Smooth muscle cell (in vitro differentiated cells): ENCODE data around the gene NCK2. TPM values are rescaled to one million over a fixed set of nuclear protein-coding genes. Genes with fewer than 3 reads are reported as not detected.
A peak's percentile ranks its signal among the peaks of the same experiment; 100 is the strongest.

Experiments
- DNase-seq: peaks from one replicate; lab custom pipeline; 2025; ENCODE audit not compliant: unreplicated experiment; lab: John Stamatoyannopoulos, UW
- H2AFZ ChIP-seq: fragments of 200-600 bp; sonication (generic); 2 replicates; pipeline ENCODE4 v1.6.0; 2016; ENCODE audit warnings: antibody characterized with exemption, low read depth, mild to moderate bottlenecking
- H3F3A ChIP-seq: fragments of 200-600 bp; sonication (generic); 2 replicates; pipeline ENCODE4 v1.6.0; 2017; ENCODE audit warnings: antibody characterized with exemption, low read depth
- H3K27ac ChIP-seq: fragments of 200-600 bp; sonication (generic); 2 replicates; pipeline ENCODE4 v1.5.1; 2016; ENCODE audit warnings: low read depth, mild to moderate bottlenecking
- H3K27me3 ChIP-seq: fragments of 200-600 bp; sonication (generic); 2 replicates; pipeline ENCODE4 v1.6.1; 2016; ENCODE audit warnings: low read depth, mild to moderate bottlenecking
- H3K36me3 ChIP-seq: fragments of 200-600 bp; sonication (generic); 2 replicates; pipeline ENCODE4 v1.5.1; 2016; ENCODE audit warnings: low read depth
- H3K4me1 ChIP-seq: fragments of 200-600 bp; sonication (generic); 2 replicates; pipeline ENCODE4 v1.5.1; 2016; ENCODE audit warnings: low read depth
- H3K4me2 ChIP-seq: fragments of 200-600 bp; sonication (generic); 2 replicates; pipeline ENCODE4 v1.6.0; 2016; ENCODE audit warnings: mild to moderate bottlenecking
- H3K4me3 ChIP-seq: fragments of 200-600 bp; sonication (generic); 2 replicates; pipeline ENCODE4 v1.5.1; 2016; ENCODE audit warnings: mild to moderate bottlenecking
- H3K79me2 ChIP-seq: fragments of 200-600 bp; sonication (generic); 2 replicates; pipeline ENCODE4 v1.6.0; 2016; ENCODE audit warnings: low read depth, mild to moderate bottlenecking
- H3K9ac ChIP-seq: fragments of 200-600 bp; sonication (generic); 2 replicates; pipeline ENCODE4 v1.6.0; 2016; ENCODE audit warnings: low read depth
- H3K9me3 ChIP-seq: fragments of 200-600 bp; sonication (generic); replicated peaks from 2 replicates; pipeline ENCODE4 v1.5.1; 2016; ENCODE audit warnings: low read depth
- H4K20me1 ChIP-seq: fragments of 200-600 bp; sonication (generic); 2 replicates; pipeline ENCODE4 v1.6.0; 2016; ENCODE audit warnings: low read depth
- CTCF ChIP-seq: fragments of 200-600 bp; sonication (generic); IDR thresholded peaks from 2 replicates; pipeline ENCODE4 v1.5.1; 2017; ENCODE audit warnings: borderline replicate concordance, mild to moderate bottlenecking, antibody characterized with exemption; ENCODE audit not compliant: insufficient read depth, poor library complexity, severe bottlenecking
- WGBS: methylation state at CpG from one replicate; pipeline ENCODE4 v1.1.7; 2016; ENCODE audit warnings: low lambda C conversion rate; 5-methylcytosine and 5-hydroxymethylcytosine counted together
- polyA plus RNA-seq: library from polyadenylated mRNA; unstranded; fragments of >200 nt; fragmentation: Nextera tagmentation; extraction: Ambion mirVana; gene quantifications from 2 replicates; pipeline ENCODE4 v1.2.1, GENCODE V29; 2016
- total RNA-seq: library from RNA; depleted of rRNA; stranded (reverse); fragments of >200 nt; gene quantifications from 2 replicates; pipeline ENCODE4 v1.2.3, GENCODE V29; 2014

NCK2 gene
- total and polyA plus RNA-seq, 2 experiments from 2014 or later = 29.0 to 50.5 TPM

- H3K27ac ChIP-seq = peak overlapping the region; percentile 48
- H3K79me2 ChIP-seq = peaks cover 90% of the 10 kb centered on the region
- WGBS = 49% methylated on average over 7 of the region's 7 CpGs
- no peak overlapping the region for H3K4me3 ChIP-seq
- no peaks in the 10 kb centered on the region for H3F3A ChIP-seq
- no peak for DNase-seq
- H3K9ac ChIP-seq = no peak overlapping the region
- H3K9me3 ChIP-seq = no peaks in the 10 kb centered on the region
- H3K27me3 ChIP-seq = no peaks in the 10 kb centered on the region
- H3K4me2 ChIP-seq = peak overlapping the region; percentile 26
- H3K36me3 ChIP-seq = no peaks in the 10 kb centered on the region
- TF ChIP-seq CTCF = no peak
- no peak overlapping the region for H2AFZ ChIP-seq
- peaks cover 100% of the 10 kb centered on the region for H4K20me1 ChIP-seq
- peaks cover 30% of the 10 kb centered on the region for H3K4me1 ChIP-seq
Measured at GRCh38 chr2:105797298-105797819, 52.6 kb downstream of the NCK2 start.

GRCh38 chr2:105798595-105798994 is 53.9 kb downstream of the NCK2 start:
- peak overlapping the region; percentile 26 for H3K4me2 ChIP-seq
- WGBS = 62% methylated on average over 2 of the region's 2 CpGs
- TF ChIP-seq CTCF = no peak
- peaks cover 90% of the 10 kb centered on the region for H3K79me2 ChIP-seq
- peaks cover 100% of the 10 kb centered on the region for H4K20me1 ChIP-seq
- no peak for DNase-seq
- H3K4me3 ChIP-seq = no peak overlapping the region
- peaks cover 5% of the 10 kb centered on the region for H3F3A ChIP-seq
- no peaks in the 10 kb centered on the region for H3K9me3 ChIP-seq
- no peaks in the 10 kb centered on the region for H3K27me3 ChIP-seq
- H3K4me1 ChIP-seq = peaks cover 35% of the 10 kb centered on the region
- H3K9ac ChIP-seq = no peak overlapping the region
- no peaks in the 10 kb centered on the region for H3K36me3 ChIP-seq
- H2AFZ ChIP-seq = no peak overlapping the region
- H3K27ac ChIP-seq = peak overlapping the region; percentile 48

- Histone ChIP-seq H3K4me1 (peaks cover 32% of the 10 kb centered on the region), H3K9ac (no peak overlapping the region), H3K79me2 (peaks cover 83% of the 10 kb centered on the region), H3K4me3 (no peak overlapping the region), H3K27me3 (no peaks in the 10 kb centered on the region), H4K20me1 (peaks cover 100% of the 10 kb centered on the region), H3K27ac (no peak overlapping the region), H3K9me3 (no peaks in the 10 kb centered on the region), H3K36me3 (no peaks in the 10 kb centered on the region), H3K4me2 (no peak overlapping the region), H3F3A (peaks cover 9% of the 10 kb centered on the region), H2AFZ (no peak overlapping the region)
- 95% methylated on average over 9 of the region's 9 CpGs for WGBS
- no peak for TF ChIP-seq CTCF
- DNase-seq = no peak
Measured at GRCh38 chr2:105800036-105800713, 55.5 kb downstream of the NCK2 start.
